Middle frontal gyrus (tissue), 1 donor: Measurements from ENCODE around the gene PCCA.
"Not testable (repeated sequence)": the region's sequence is repeated elsewhere in the genome, so short reads cannot be mapped to it uniquely, and the experiment has no call there.

Experiments used
- DNase-seq: peaks from one replicate; pipeline ENCODE4 v3.0.0-alpha.2; 2015; ENCODE audit warnings: low spot score; ENCODE audit errors: extremely low spot score

Gene PCCA

DNA sequence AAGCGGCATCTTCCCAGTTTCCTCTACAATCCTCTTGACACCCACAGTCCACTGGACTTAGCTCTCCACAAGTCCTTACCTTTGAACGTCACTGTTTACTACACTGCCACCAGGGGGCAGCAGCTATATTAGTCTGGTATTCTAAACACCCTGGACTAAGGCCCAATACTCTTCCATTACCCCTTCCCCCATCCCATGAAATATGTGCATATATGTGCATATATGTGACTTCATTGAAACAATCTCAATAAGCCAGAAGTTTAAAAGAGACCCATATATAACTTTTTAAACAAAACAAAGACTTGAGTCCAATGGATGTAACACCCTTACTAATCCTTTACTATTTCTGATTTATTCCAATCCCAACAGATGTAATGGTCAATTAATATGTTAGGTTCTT lies 484.2 kb downstream of the PCCA start:
- DNase-seq = peak; percentile 52

DNA sequence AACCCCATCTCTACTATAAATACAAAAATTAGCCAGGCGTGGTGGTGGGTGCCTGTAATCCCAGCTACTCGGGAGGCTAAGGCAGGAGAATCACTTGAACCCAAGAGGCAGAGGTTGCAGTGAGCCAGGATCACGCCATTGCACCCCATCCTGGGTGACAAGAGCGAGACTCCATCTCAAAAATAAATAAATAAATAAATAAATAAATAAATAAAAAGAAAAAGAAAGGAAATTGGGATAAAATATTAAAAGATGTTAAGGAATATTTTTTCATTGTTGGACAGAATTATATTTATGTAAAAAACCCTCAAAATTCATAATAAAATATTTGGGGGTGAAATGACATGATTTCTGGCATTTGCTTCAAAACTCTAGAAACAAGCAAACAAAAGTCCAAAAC lies 488.3 kb downstream of the PCCA start:
- DNase-seq = not testable (repeated sequence)
